K562 (cell line): ENCODE results near the gene POLN. TPM values are rescaled to one million over a fixed set of nuclear protein-coding genes. Genes with fewer than 3 reads are reported as not detected.
A peak's percentile ranks its signal among the peaks of the same experiment; 100 is the strongest.

Source experiments
- ARID1B ChIP-seq: fragments of 450-650 bp; IDR thresholded peaks from 2 replicates; pipeline ENCODE4 v1.6.1; 2016; ENCODE audit warnings: antibody characterized with exemption, mild to moderate bottlenecking, inconsistent platforms
- CBX3 ChIP-seq, 2 experiments: IDR thresholded peaks; 1 replicate in 1 of 2; 2 replicates in 1 of 2; pipeline ENCODE4 v1.6.1; 2012; ENCODE audit warnings: inconsistent platforms in 2 of 2, low read length in 2 of 2, borderline replicate concordance in 1 of 2, control low read depth in 1 of 2
- CHD7 ChIP-seq: fragments of 200-600 bp; sonication (generic); IDR thresholded peaks from one replicate; pipeline ENCODE4 v1.6.1; 2012; ENCODE audit warnings: mild to moderate bottlenecking, low read depth, low read length, inconsistent platforms
- CTCF ChIP-seq, 3 experiments: IDR thresholded peaks in 2 of 3; conservative IDR thresholded peaks in 1 of 3; 2 replicates each; pipeline ENCODE4 v1.5.1; 2011 to 2012; ENCODE audit warnings: low read length in 3 of 3, mild to moderate bottlenecking in 3 of 3, control low read depth in 2 of 3, improper control_type of control experiment in 1 of 3, inconsistent platforms in 1 of 3, low read depth in 1 of 3, mixed read lengths in 1 of 3, moderate library complexity in 1 of 3; ENCODE audit not compliant: insufficient read depth in 2 of 3
- STAT5B ChIP-seq: fragments of 250-450 bp; sonication (Bioruptor Pico); IDR thresholded peaks from 2 replicates; pipeline ENCODE4 v1.8.0; 2021; ENCODE audit warnings: mild to moderate bottlenecking, inconsistent platforms
- TRIM28 ChIP-seq: fragments of 450-650 bp; IDR thresholded peaks from 2 replicates; pipeline ENCODE4 v1.6.1; 2017
- ZNF280A ChIP-seq: fragments of 450-650 bp; IDR thresholded peaks from 2 replicates; pipeline ENCODE4 v1.6.1; 2018; ENCODE audit warnings: mild to moderate bottlenecking, low read depth; ENCODE audit not compliant: partially characterized antibody
- ZNF280B ChIP-seq: fragments of 250-450 bp; sonication (Bioruptor Pico); IDR thresholded peaks from 2 replicates; pipeline ENCODE4 v1.5.1; 2021; ENCODE audit warnings: mild to moderate bottlenecking
- polyA plus RNA-seq, 8 experiments: library from polyadenylated mRNA; depleted of rRNA in 4 of 8; stranded (reverse) in 5 of 8; unstranded in 3 of 8; fragments of >200 nt; fragmentation: Nextera tagmentation in 2 of 8; fragmentation: Illumina TruSeq in 1 of 8; extraction: Ambion mirVana in 2 of 8; extraction: Trizol in 1 of 8; gene quantifications; 2 replicates each; pipeline versions ENCODE4 v1.2.1 to v1.2.3, GENCODE V29; 2011 to 2014; ENCODE audit warnings: inconsistent platforms in 1 of 8, missing spikeins in 1 of 8
- total RNA-seq, 7 experiments: library from RNA; depleted of rRNA in 6 of 7; stranded (reverse); fragments of >200 nt in 6 of 7; fragmentation: Illumina TruSeq in 2 of 7; extraction: Trizol in 2 of 7; gene quantifications; 2 replicates each; pipeline versions ENCODE4 v1.2.1 to v1.2.3, GENCODE V29; 2011 to 2021; ENCODE audit warnings: low replicate concordance in 1 of 7

Gene POLN
- total and polyA plus RNA-seq, 9 of the 15 experiments (the other 6 are each of a cell fraction or from before 2014, with no cell fraction given), result 0.08 to 0.91 (median 0.32) TPM

- TF ChIP-seq CHD7, result no peak
- peak; percentile 72 for TF ChIP-seq ZNF280A
- TF ChIP-seq TRIM28, result peak; percentile 86
- no peak for TF ChIP-seq STAT5B (CRISPR knock-in tag)
- no peak for TF ChIP-seq CTCF (IDR thresholded peaks at IDR 0.05 in 2 of 3, conservative IDR thresholded peaks at IDR 0.05 in 1 of 3; ENCODE audit: insufficient read depth in 2 of 3, low read depth in 1 of 3, low read length in 3 of 3)
- TF ChIP-seq ZNF280B (CRISPR knock-in tag), result peak; percentile 82
- TF ChIP-seq CBX3 (IDR thresholded peaks at IDR 0.05; ENCODE audit: borderline replicate concordance in 1 of 2, low read length in 2 of 2), result peak in 1 of 2 experiments; percentile 80; a peak in 2 of 3 replicates
- TF ChIP-seq ARID1B, result no peak
Measured at GRCh38 chr4:2103127-2103842, 138.6 kb downstream of the POLN start (continued).
